GM23248 (cell line): ENCODE results near the gene KCNMA1.

Source experiments
- EZH2 ChIP-seq: fragments of 200-600 bp; sonication (generic); IDR thresholded peaks from 2 replicates; pipeline ENCODE4 v1.6.1; 2018; ENCODE audit warnings: antibody characterized with exemption, mild to moderate bottlenecking; ENCODE audit not compliant: insufficient read depth, poor library complexity, severe bottlenecking
- EZH2phosphoT487 ChIP-seq: fragments of 200-600 bp; sonication (generic); IDR thresholded peaks from 2 replicates; pipeline ENCODE4 v1.6.1; 2018; ENCODE audit warnings: antibody characterized with exemption, moderate library complexity, mild to moderate bottlenecking, low read depth; ENCODE audit not compliant: insufficient read depth

GRCh38 chr10:77378366-77379349, 258.9 kb downstream of the KCNMA1 start:
- TF ChIP-seq EZH2phosphoT487 = no peak
- no peak for TF ChIP-seq EZH2
